NCI-H82 treated with DMSO at 0.1 percent for 48 hours (cell line): ENCODE results near the gene LRBA.
"Not testable (repeated sequence)": the region's sequence is repeated elsewhere in the genome, so short reads cannot be mapped to it uniquely, and the experiment has no call there.

Source experiments
- DNase-seq: peaks from one replicate; lab custom pipeline; 2025; ENCODE audit not compliant: unreplicated experiment; lab: John Stamatoyannopoulos, UW

Gene LRBA

DNA sequence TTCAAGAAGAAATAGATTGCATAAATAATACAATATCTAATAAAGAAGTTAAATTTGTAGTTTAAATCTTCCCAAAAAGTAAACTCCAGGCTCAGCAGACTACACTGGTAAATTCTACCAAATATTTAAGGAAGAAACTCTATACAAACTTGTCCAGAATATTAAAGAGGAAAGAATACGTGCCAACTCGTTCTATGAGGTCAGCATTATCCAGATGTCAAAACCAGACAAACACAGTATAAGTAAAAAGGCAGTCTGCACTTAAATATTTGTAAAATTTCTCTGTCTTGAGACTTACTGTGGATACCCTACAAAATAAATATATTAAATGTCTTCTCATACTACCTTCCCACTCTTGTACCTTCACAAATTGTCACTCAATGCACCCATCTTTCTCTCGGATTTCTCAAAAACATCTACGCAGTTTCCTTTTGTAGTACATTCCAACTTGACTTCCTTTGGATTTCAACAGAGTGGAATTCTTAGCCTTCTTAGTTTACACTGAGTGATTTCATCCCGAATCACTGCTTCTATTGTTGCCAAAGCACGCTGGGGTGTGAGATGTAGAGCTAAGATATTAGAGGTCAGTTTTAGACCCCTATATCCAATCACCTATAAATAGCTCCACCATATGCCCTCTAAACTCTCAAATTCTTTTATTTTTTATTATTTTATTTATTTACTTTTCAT is 504.8 kb downstream of the LRBA start:
- no peak for DNase-seq

- DNase-seq = not testable (repeated sequence)
Measured at GRCh38 chr4:150507656-150508055, 507.4 kb downstream of the LRBA start.

GRCh38 chr4:150501983-150502382 is 513.1 kb downstream of the LRBA start:
- DNase-seq = no peak

DNA sequence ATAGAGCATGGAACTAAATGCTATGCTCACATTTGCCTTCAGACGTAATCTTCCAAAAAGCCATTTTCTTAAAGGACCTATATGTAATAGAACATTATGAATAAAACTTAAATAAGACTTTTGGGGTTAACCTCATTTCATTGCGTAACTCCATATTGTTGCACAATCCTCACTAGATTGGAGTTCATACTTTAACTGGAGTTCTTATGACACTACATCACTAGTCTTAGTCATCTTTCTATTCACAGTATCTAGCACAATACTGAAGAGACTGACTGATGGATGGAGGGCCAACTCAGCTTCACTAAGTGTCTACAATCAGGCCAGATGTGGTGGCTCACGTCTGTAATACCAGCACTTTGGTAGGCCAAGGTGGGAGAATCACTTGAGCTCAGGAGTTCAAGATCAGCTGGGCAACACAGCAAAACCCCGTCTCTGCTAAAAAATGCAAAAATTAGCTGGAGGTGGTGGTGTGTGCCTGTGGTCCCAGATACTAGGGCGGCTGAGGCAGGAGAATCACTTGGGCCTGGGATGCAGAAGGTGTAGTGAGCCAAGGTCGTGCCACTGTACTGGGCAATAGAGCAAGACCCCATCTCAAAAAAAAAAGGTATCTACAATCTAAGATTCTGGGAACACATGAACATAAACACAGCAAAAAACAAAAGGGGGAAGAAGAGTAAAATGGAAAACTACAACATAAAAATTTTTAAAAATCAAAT is 513.9 kb downstream of the LRBA start:
- DNase-seq = no peak

DNA sequence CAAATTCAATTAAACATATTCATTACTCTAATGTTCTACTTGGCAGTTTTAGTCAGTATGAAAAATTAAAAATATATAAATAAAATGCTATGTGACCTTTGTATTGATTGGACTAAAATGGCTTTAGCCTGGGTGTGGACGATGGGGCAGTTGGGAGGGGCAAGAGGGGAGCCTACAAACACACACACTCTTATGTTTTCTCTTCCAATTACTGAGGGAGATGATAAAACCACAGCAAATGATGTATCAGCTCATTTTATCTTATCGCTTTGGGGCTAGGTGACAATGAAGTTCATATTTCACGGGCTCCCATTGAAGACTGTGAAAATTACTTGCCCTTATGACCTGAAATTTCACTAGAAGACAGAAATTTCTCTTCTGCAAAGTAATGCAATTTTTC is 517.5 kb downstream of the LRBA start:
- DNase-seq = no peak

- no peak for DNase-seq
Measured at GRCh38 chr4:150495550-150495949, 519.5 kb downstream of the LRBA start.

GRCh38 chr4:150493851-150494250 is 521.2 kb downstream of the LRBA start:
- DNase-seq = no peak

DNA sequence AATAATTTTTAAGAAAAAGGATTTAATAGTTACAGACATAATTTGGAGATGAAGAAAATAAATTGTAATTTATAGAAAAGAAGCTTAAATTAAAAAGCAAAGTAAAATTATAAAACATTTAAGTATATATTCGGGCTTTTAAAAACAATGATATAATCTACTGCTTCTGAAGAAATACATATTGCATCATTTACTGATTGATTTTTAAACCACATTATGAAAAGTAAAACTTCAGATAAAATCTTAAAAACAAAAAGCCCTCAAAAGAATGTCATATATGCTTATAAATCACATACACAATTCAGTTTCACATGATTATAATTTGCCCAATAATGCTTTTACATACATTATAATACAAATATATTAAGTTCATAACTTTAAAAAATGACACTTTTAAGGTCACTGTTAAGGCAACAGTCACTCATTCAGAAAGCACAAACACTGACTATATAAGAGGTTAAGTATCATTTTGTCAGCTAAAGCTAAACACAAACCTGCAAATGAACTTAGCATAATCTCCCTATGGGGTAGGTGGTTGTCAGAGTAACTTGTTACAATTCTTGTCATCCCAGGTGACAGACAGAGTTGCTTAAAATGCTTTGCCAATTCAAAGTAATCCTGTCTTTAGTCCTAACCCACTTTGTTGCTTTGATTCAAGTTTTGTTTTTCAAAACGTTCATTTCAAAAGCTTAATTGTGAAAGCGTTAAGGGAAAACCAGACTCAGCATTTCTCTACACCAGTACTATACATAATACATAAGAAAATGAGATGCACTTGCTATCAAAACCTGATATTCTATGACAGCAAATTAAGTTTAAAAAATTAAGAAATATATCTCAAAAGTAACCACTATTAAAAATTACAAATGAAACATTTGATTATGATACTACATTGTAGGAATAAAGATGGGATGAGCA is 523.7 kb downstream of the LRBA start:
- DNase-seq = peak; percentile 8

- DNase-seq = no peak
Measured at GRCh38 chr4:150482581-150482980, 532.5 kb downstream of the LRBA start.

DNA sequence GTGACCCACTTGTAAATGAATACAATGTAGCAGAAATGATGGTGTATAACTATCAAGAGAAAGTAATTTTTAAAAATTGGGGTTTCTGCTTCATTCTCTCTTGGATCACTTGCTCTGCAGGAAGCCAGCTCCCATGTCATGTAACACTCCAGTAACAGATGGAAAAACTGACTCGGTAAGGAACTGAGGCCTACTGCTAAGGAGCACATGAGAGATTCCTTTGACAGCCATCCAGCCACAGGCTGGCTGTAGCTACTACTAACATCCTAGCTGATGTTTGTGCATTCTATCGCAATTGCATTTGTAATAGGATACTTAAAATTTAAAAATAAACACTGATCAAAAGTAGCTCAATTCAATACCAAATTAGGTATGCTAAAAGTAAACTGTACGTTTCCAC is 535.4 kb downstream of the LRBA start:
- no peak for DNase-seq

DNA sequence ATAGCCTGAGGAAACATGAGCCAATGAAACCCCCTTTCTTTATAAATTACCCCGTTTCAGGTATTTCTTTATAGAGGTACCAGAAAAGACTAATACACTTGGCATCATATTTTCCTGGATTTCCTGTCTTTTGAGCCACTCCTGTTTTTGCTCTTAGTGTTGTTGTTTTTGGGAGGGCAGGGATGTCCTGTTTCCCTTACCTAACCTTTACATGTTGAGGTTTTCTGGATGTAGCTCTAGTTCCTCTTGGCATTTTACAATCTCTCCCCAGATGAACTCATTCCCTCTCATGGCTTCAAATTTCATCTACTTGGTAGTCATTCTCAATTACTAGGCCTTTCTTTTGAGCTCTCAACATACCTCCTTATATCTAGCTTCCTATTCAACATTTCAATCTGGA is 537.2 kb downstream of the LRBA start:
- no peak for DNase-seq

DNA sequence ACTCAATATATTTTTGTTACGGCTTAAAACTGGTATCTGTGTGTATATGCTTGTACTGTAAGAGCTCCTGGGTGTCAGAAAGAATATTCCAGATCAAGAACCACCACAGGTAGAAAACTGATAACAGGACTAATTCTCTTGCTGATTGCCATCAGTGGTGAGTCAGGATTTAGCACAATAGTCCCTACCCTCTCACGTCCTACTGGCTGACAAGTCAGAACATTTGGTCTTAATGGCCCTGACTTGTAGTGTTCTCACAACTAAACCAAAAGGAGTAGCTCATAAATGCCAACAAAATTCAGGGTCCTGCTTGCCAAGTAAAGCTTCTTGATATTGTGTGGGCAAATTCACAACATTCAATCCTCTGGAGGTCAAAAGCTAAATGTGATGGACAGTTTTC is 538.3 kb downstream of the LRBA start:
- no peak for DNase-seq

DNA sequence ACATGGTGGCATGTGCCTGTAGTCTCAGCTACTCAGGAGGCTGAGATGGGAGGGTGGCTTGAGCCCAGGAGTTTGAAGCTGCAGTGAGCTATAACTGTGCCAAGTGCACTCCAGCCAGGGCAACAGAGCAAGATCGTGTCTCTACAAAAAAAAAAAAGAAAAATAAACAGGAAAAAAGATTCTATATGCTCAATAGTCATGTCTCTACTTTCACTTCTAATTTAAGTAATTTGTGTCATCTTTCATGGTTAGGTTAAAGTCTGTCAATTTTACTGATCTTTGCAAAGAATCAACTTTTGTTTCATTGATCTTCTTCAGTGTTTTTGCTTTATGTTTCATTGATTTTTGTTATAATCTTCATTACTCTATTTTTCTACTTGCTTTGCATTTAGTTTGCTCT is 539.3 kb downstream of the LRBA start:
- no peak for DNase-seq

- no peak for DNase-seq
Measured at GRCh38 chr4:150464523-150464922, 550.6 kb downstream of the LRBA start.

GRCh38 chr4:150462743-150463142 is 552.3 kb downstream of the LRBA start:
- DNase-seq = no peak

DNA sequence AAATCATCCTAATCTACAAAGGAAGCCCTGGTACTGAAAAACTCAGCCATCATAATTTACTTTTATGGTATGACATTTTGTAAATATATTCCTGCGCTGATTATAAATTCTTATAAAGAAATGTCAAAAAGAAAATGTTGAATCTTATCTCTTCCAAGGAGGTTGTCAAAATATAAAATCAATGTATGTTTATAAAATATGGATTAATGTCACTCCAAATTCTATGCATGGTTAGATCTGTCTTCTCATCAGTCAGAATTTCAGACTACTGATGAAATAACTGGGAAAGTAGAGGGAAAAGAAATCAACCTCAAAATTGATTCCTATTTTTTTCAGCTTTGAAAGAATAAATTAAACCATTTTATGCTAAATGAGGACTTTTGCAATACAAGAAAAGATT is 553.1 kb downstream of the LRBA start:
- no peak for DNase-seq

- no peak for DNase-seq
Measured at GRCh38 chr4:150457802-150458201, 557.3 kb downstream of the LRBA start.

GRCh38 chr4:150451883-150452282 is 563.2 kb downstream of the LRBA start:
- DNase-seq = no peak

DNA sequence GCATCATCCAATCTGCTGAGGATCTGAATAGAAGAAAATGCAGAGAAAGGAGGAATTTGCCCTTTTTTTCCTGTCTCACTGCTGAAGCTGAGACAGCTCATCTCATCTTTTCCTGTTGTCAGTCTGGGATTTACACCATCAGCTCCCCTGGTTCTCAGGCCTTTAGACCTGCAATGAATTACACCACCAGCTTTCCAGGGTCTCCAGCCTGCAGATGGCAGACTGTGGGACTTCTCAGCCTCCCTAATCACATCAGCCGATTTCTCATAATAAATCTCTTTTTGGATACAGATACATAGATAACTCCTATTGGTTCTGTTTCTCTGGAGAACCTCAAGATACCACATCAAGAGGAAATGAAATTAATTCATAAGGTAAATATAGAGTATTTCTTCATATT is 567.7 kb downstream of the LRBA start:
- peak; percentile 28 for DNase-seq

DNA sequence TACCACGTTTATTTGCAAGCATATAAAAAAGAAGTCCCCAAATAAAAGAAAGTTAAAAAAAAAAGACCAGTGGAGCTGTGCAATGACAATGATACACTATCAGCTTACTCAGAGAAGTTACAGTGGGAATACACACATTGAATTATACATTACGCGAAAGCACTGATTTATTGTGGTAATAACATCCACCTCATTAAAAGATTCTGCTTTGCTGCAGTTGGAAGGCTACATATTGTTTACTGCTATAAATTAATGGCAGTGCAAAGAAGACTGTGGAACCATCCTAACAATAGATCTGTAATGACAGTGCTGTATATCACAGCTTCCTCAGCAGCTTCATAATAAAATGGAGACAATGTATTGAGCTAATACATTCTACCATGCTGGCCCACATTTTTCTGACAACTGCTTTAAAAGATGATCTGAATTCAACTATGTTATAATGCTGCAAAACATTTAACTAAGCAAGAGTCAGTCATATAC is 575.6 kb downstream of the LRBA start:
- no peak for DNase-seq

GRCh38 chr4:150436598-150437370 is 578.3 kb downstream of the LRBA start:
- no peak for DNase-seq
